ENCODE measurements around the gene KRTAP10-9. TPM values are rescaled to one million over a fixed set of nuclear protein-coding genes. Genes with fewer than 3 reads are reported as not detected.

Gene KRTAP10-9
- total RNA-seq, 2 donors from 2014 or later, result not detected

DNA sequence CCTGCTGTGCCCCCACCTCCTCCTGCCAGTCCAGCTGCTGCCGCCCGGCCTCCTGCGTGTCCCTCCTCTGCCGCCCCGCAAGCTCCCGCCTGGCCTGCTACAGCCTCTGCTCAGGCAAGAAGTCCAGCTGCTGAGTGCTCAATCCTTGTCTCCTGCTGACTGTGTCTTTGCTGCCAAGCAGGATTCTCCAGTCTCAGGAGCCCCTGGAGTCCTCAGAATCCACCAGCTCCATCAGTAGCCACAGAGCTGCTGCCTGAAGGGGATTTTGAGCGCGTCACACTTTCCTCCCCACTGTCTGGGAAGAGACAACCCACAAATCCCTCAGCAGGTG, 20.3 kb downstream of the KRTAP10-9 start:
- Histone ChIP-seq H3K4me1 (ENCODE audit: control insufficient read depth in 1 of 2, low read depth in 2 of 2) (no peaks in the 10 kb centered on the region), H3K36me3 (no peaks in the 10 kb centered on the region), H3K4me3 (no peak overlapping the region), H3K9me3 (no peaks in the 10 kb centered on the region), H3K27ac (no peak overlapping the region), H3K27me3 (replicated peaks; ENCODE audit: insufficient read depth) (no peaks in the 10 kb centered on the region)
- no peak for DNase-seq (ENCODE audit: low spot score)
- TF ChIP-seq CTCF (IDR thresholded peaks at IDR 0.05), result no peak
- no peak for ATAC-seq (ENCODE audit: insufficient number of reproducible peaks, low FRiP score, low read depth)

DNA sequence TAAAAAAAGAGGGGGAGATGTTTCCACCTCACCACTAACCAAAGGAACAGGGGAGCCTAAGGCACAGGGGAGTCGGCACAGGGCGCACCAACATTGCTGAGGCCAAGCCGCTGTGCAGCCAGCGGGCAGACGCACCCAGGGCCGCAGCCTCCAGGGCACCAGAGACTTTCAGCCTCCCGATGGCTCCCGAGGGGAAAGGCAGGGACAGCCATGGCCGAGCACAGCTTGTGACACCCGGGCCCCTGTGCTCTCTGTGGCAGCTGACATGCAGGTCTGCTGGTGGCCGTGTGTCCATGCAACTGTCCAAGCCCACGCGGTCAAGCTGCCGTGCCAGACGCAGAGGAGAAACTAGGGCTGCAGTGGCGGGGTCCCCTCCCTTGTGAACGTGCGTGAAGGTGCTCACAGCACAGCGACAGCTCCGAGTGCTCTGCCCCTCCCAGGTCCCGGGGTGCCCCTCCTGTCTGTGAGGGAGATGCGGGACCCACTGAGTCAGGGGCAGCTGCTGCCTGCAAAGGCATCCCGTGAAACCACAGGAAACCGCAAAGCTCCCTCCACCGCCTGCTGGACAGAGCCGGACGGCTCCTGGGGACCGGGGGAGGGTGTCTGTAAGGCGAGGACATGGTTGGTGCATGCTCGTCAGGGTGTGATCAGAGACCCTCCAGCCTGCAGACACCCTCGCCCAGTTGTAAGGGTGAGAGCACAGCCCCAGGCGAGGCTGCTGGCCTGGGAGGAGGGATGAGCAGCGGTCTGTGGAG, 21.8 kb downstream of the KRTAP10-9 start:
- no peaks in the 10 kb centered on the region for H3K27me3 ChIP-seq (replicated peaks; ENCODE audit: insufficient read depth)
- no peak overlapping the region for H3K27ac ChIP-seq
- no peaks in the 10 kb centered on the region for H3K4me1 ChIP-seq (ENCODE audit: control insufficient read depth in 1 of 2, low read depth in 2 of 2)
- ATAC-seq (ENCODE audit: insufficient number of reproducible peaks, low FRiP score, low read depth) (no peak), DNase-seq (ENCODE audit: low spot score) (no peak)
- H3K36me3 ChIP-seq, result no peaks in the 10 kb centered on the region
- no peak overlapping the region for H3K4me3 ChIP-seq
- no peak for TF ChIP-seq CTCF (IDR thresholded peaks at IDR 0.05)
- no peaks in the 10 kb centered on the region for H3K9me3 ChIP-seq

DNA sequence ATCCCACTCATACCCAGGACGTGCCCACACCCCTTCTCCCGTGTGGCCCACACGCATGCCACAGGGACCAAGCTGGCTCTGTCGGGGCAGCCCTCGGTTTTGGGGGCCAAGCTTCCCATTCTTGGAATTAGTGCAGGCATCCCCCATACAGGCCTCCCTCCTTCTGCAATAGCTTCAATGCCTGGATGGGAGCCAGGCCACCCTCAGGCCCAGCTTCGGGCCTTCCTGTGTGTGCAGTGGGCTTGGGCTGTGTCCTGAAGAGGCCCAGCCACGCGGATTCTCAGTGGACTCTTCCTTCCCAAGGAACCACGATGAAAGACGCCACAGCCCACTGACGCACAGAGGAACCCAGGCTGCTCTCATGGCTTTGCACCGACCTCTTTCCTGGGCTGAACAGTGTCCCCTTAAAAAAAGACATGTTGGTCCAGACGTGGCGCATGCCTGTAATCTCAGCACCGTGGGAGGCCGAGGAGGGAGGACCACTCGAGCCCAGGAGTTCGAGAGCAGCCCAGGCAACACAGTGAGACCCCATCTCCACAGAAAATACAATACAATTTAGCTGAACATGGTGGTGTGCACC, 22.7 kb downstream of the KRTAP10-9 start:
- DNase-seq (ENCODE audit: low spot score), result no peak
- ATAC-seq (ENCODE audit: insufficient number of reproducible peaks, low FRiP score, low read depth), result no peak
- H3K36me3 ChIP-seq, result no peaks in the 10 kb centered on the region
- no peaks in the 10 kb centered on the region for H3K27me3 ChIP-seq (replicated peaks; ENCODE audit: insufficient read depth)
- no peak overlapping the region for H3K27ac ChIP-seq
- no peaks in the 10 kb centered on the region for H3K9me3 ChIP-seq
- H3K4me1 ChIP-seq (ENCODE audit: control insufficient read depth in 1 of 2, low read depth in 2 of 2), result no peaks in the 10 kb centered on the region
- H3K4me3 ChIP-seq, result no peak overlapping the region
- no peak for TF ChIP-seq CTCF (IDR thresholded peaks at IDR 0.05)

GRCh38 chr21:44650265-44650972, 23.5 kb downstream of the KRTAP10-9 start:
- H3K36me3 ChIP-seq, result no peaks in the 10 kb centered on the region
- no peaks in the 10 kb centered on the region for H3K9me3 ChIP-seq
- H3K27ac ChIP-seq, result no peak overlapping the region
- H3K27me3 ChIP-seq (replicated peaks; ENCODE audit: insufficient read depth), result no peaks in the 10 kb centered on the region
- H3K4me3 ChIP-seq, result no peak overlapping the region
- H3K4me1 ChIP-seq (ENCODE audit: control insufficient read depth in 1 of 2, low read depth in 2 of 2), result no peaks in the 10 kb centered on the region
- no peak for TF ChIP-seq CTCF (IDR thresholded peaks at IDR 0.05)
- ATAC-seq (ENCODE audit: insufficient number of reproducible peaks, low FRiP score, low read depth) (no peak), DNase-seq (ENCODE audit: low spot score) (no peak)

- DNase-seq (ENCODE audit: low spot score), result no peak
- H3K4me1 ChIP-seq (ENCODE audit: control insufficient read depth in 1 of 2, low read depth in 2 of 2), result no peaks in the 10 kb centered on the region
- no peaks in the 10 kb centered on the region for H3K27me3 ChIP-seq (replicated peaks; ENCODE audit: insufficient read depth)
- H3K27ac ChIP-seq, result no peak overlapping the region
- no peak for ATAC-seq (ENCODE audit: insufficient number of reproducible peaks, low FRiP score, low read depth)
- H3K4me3 ChIP-seq, result no peak overlapping the region
- no peaks in the 10 kb centered on the region for H3K36me3 ChIP-seq
- H3K9me3 ChIP-seq, result peaks cover 2% of the 10 kb centered on the region
- TF ChIP-seq CTCF (IDR thresholded peaks at IDR 0.05), result no peak
These were observed 24.2 kb downstream of the KRTAP10-9 start for GRCh38 chr21:44650973-44651675.

Data from thoracic aorta (tissue), 2 donors.